Measurements from ENCODE around the gene RPTOR. TPM values are rescaled to one million over a fixed set of nuclear protein-coding genes. Genes with fewer than 3 reads are reported as not detected.

The RPTOR gene
- polyA plus RNA-seq, 1 donor from 2014 or later, result 8.0 TPM

DNA sequence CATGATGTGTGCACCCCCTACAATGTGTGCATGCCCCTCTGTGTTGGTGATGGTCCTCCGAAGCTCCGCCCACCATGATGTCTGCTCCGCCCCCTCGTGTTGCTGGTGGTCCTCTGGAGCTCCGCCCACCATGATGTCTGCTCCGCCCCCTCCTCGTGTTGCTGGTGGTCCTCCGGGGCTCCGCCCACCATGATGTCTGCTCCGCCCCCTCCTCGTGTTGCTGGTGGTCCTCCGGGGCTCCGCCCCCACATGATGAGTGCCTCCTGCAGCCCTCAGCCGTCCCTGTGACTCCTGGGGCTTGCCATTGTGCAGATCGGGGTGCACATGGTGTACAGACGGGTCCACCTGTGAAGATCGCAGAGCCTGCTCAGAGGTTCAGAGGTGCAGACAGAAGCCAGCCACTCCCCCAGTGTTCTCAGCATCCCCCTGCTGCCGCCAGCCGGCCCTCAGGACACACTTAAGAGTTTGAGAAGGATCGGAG is 317.9 kb downstream of the RPTOR start:
- no peaks in the 10 kb centered on the region for H3K79me2 ChIP-seq (replicated peaks; ENCODE audit: insufficient read depth, low read length)
- H3K9ac ChIP-seq (ENCODE audit: low read length), result no peak overlapping the region
- TF ChIP-seq EZH2 (IDR thresholded peaks at IDR 0.05; ENCODE audit: borderline replicate concordance, insufficient read depth, low read length, poor library complexity, severe bottlenecking), result no peak
- no peak for TF ChIP-seq TAF1 (IDR thresholded peaks at IDR 0.05; ENCODE audit: low read depth)
- TF ChIP-seq, protein P1, sequence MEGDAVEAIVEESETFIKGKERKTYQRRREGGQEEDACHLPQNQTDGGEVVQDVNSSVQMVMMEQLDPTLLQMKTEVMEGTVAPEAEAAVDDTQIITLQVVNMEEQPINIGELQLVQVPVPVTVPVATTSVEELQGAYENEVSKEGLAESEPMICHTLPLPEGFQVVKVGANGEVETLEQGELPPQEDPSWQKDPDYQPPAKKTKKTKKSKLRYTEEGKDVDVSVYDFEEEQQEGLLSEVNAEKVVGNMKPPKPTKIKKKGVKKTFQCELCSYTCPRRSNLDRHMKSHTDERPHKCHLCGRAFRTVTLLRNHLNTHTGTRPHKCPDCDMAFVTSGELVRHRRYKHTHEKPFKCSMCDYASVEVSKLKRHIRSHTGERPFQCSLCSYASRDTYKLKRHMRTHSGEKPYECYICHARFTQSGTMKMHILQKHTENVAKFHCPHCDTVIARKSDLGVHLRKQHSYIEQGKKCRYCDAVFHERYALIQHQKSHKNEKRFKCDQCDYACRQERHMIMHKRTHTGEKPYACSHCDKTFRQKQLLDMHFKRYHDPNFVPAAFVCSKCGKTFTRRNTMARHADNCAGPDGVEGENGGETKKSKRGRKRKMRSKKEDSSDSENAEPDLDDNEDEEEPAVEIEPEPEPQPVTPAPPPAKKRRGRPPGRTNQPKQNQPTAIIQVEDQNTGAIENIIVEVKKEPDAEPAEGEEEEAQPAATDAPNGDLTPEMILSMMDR (IDR thresholded peaks at IDR 0.05; ENCODE audit: poor library complexity, severe bottlenecking), result no peak
- TF ChIP-seq POLR2AphosphoS5 (IDR thresholded peaks at IDR 0.05), result no peak
- TF ChIP-seq, protein P2, sequence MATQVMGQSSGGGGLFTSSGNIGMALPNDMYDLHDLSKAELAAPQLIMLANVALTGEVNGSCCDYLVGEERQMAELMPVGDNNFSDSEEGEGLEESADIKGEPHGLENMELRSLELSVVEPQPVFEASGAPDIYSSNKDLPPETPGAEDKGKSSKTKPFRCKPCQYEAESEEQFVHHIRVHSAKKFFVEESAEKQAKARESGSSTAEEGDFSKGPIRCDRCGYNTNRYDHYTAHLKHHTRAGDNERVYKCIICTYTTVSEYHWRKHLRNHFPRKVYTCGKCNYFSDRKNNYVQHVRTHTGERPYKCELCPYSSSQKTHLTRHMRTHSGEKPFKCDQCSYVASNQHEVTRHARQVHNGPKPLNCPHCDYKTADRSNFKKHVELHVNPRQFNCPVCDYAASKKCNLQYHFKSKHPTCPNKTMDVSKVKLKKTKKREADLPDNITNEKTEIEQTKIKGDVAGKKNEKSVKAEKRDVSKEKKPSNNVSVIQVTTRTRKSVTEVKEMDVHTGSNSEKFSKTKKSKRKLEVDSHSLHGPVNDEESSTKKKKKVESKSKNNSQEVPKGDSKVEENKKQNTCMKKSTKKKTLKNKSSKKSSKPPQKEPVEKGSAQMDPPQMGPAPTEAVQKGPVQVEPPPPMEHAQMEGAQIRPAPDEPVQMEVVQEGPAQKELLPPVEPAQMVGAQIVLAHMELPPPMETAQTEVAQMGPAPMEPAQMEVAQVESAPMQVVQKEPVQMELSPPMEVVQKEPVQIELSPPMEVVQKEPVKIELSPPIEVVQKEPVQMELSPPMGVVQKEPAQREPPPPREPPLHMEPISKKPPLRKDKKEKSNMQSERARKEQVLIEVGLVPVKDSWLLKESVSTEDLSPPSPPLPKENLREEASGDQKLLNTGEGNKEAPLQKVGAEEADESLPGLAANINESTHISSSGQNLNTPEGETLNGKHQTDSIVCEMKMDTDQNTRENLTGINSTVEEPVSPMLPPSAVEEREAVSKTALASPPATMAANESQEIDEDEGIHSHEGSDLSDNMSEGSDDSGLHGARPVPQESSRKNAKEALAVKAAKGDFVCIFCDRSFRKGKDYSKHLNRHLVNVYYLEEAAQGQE (IDR thresholded peaks at IDR 0.05; ENCODE audit: borderline replicate concordance), result no peak
- TF ChIP-seq EP300 (conservative IDR thresholded peaks at IDR 0.05; ENCODE audit: poor library complexity, severe bottlenecking), result no peak
- TF ChIP-seq MXI1 (conservative IDR thresholded peaks at IDR 0.05; ENCODE audit: poor library complexity, severe bottlenecking), result no peak
- no peak for TF ChIP-seq SMC3 (conservative IDR thresholded peaks at IDR 0.05; ENCODE audit: poor library complexity)
- TF ChIP-seq RAD21 (conservative IDR thresholded peaks at IDR 0.05), result no peak
- H3F3A ChIP-seq (ENCODE audit: insufficient read depth, low read length, poor library complexity, severe bottlenecking), result no peaks in the 10 kb centered on the region
- H3K9me3 ChIP-seq (ENCODE audit: low read length), result no peaks in the 10 kb centered on the region
- no peak overlapping the region for H3K4me2 ChIP-seq (ENCODE audit: low read length)
- H3K27me3 ChIP-seq (ENCODE audit: insufficient read depth, low read depth, low read length), result no peaks in the 10 kb centered on the region
- H2AFZ ChIP-seq (ENCODE audit: low read depth, low read length), result no peak overlapping the region
- H3K9me2 ChIP-seq (ENCODE audit: insufficient read depth, low read length), result no peaks in the 10 kb centered on the region
- no peak overlapping the region for H3K4me3 ChIP-seq (ENCODE audit: low read length)
- no peak overlapping the region for H3K27ac ChIP-seq (ENCODE audit: low read length)
- no peaks in the 10 kb centered on the region for H4K20me1 ChIP-seq (ENCODE audit: insufficient read depth)
- no peaks in the 10 kb centered on the region for H3K36me3 ChIP-seq (ENCODE audit: insufficient read depth, low read length)

DNA sequence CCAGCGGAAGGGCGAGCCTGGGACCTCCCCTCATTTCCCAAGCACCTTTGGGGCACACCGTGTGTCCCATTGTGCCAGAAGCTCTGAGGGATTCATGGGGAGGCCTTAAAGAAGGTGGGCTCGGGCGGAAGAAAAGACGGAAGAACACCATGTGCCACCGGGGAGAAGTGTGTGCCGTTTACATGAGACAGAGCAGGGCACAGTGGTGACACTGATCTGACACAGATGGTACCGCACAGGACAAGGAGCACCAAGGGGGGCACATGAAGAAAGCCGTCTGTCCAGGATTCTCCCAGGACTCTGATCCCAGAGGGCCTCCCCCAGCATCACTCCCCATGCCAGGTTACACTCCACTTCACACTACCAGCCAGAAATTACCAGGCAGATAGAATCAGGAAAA is 318.3 kb downstream of the RPTOR start:
- Histone ChIP-seq H3K27me3 (ENCODE audit: insufficient read depth, low read depth, low read length) (no peaks in the 10 kb centered on the region), H3K9me3 (ENCODE audit: low read length) (no peaks in the 10 kb centered on the region), H3K36me3 (ENCODE audit: insufficient read depth, low read length) (no peaks in the 10 kb centered on the region), H3K9ac (ENCODE audit: low read length) (no peak overlapping the region), H3K4me2 (ENCODE audit: low read length) (no peak overlapping the region), H4K20me1 (ENCODE audit: insufficient read depth) (no peaks in the 10 kb centered on the region), H3K4me3 (ENCODE audit: low read length) (no peak overlapping the region), H3K79me2 (replicated peaks; ENCODE audit: insufficient read depth, low read length) (no peaks in the 10 kb centered on the region), H3K9me2 (ENCODE audit: insufficient read depth, low read length) (no peaks in the 10 kb centered on the region), H3K27ac (ENCODE audit: low read length) (no peak overlapping the region), H2AFZ (ENCODE audit: low read depth, low read length) (no peak overlapping the region), H3F3A (ENCODE audit: insufficient read depth, low read length, poor library complexity, severe bottlenecking) (no peaks in the 10 kb centered on the region)
- TF ChIP-seq POLR2AphosphoS5 (IDR thresholded peaks at IDR 0.05), result no peak
- TF ChIP-seq SMC3 (conservative IDR thresholded peaks at IDR 0.05; ENCODE audit: poor library complexity), result no peak
- TF ChIP-seq TAF1 (IDR thresholded peaks at IDR 0.05; ENCODE audit: low read depth), result no peak
- TF ChIP-seq, protein P2 (IDR thresholded peaks at IDR 0.05; ENCODE audit: borderline replicate concordance), result no peak
- no peak for TF ChIP-seq EP300 (conservative IDR thresholded peaks at IDR 0.05; ENCODE audit: poor library complexity, severe bottlenecking)
- no peak for TF ChIP-seq RAD21 (conservative IDR thresholded peaks at IDR 0.05)
- TF ChIP-seq, protein P1 (IDR thresholded peaks at IDR 0.05; ENCODE audit: poor library complexity, severe bottlenecking), result no peak
- TF ChIP-seq MXI1 (conservative IDR thresholded peaks at IDR 0.05; ENCODE audit: poor library complexity, severe bottlenecking), result no peak
